HG02884 (cell line): ENCODE data around the gene SLC25A42.

ENCODE experiments used
- ATAC-seq: cut with Tn5 transposase; IDR thresholded peaks from one replicate; pipeline ENCODE4 v1.9.1; 2021; ENCODE audit warnings: mild to moderate bottlenecking, moderate library complexity; ENCODE audit not compliant: unreplicated experiment

SLC25A42 gene

GRCh38 chr19:19050104-19050503 lies 13.7 kb upstream of the SLC25A42 start:
- no peak for ATAC-seq

GRCh38 chr19:19050731-19051130 lies 13.1 kb upstream of the SLC25A42 start:
- no peak for ATAC-seq

DNA sequence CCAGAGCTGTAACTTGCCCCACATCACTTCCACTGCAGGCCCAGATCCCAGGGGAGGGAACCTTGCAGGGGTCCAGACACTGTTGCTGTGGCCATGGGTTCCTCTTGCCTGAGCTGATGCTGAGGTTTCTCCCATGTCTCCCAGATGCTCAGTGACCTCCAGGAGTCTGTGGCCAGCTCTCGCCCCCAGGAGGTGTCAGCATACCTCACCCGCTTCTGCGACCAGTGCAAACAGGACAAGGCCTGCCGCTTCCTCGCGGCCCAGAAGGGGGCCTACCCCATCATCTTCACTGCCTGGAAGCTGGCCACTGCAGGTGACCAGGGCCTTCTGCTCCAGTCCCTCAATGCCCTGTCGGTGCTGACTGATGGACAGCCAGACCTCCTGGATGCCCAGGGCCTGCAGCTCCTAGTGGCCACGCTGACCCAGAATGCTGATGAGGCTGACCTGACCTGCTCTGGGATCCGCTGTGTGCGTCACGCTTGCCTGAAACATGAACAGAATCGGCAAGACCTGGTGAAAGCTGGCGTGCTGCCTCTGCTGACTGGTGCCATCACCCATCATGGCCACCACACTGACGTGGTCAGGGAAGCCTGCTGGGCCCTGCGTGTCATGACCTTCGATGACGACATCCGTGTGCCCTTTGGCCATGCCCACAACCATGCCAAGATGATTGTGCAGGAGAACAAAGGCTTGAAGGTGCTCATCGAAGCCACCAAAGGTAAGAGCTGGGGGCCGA lies 12.1 kb upstream of the SLC25A42 start:
- ATAC-seq, result no peak

DNA sequence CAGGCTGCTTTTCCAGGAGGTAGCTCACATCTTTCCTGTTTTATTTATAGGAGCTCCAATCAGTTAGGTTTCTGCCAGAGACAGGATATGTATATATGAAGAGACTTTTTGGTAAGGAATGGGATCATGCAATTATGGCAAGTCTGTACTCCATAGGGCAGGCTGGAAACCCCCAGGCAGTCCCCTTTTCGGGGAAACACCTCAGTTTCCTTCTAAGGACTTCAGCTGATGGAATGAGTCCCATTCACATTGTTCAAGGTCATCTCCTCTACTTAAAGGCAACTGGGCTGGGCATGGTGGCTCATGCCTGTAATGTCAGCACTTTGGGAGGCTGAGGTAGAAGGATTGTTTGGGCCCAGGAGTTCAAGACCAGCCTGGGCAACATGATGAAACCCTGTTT lies 10.9 kb upstream of the SLC25A42 start:
- ATAC-seq, result no peak

DNA sequence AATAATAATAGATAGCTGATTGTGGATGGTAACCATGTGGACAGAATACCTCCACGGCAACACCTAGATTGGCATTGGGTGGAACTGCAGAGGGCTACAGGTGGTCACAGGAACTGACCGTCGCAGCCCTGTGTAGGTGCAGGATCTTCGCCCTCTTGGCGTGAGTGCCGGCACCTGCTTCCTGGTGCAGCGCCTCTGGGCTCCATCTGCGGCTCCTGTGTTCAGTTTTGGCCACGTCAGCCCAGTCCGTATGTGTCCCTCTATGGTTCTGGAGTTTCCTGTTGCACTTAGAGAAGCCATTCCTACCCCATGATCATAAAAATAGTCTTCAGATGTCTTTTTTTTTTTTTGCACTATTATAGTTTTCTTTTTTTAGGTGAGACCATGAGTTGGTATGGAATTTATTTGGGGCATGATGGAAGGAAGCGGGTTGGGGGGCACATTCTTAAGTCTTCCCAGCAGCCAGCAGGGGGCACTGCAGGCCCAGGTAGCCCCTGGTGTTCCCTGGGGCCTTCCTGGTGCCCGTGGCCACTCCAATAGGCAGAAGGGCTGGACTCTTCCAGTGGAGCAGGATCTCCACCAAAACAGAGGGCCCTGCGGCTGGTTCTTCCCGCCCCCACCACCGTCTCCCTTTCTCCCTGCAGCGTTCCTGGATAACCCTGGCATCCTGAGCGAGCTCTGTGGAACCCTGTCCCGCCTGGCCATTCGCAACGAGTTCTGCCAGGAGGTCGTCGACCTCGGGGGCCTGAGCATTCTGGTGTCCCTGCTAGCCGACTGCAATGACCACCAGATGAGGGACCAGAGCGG lies 10.1 kb upstream of the SLC25A42 start:
- ATAC-seq, result no peak

DNA sequence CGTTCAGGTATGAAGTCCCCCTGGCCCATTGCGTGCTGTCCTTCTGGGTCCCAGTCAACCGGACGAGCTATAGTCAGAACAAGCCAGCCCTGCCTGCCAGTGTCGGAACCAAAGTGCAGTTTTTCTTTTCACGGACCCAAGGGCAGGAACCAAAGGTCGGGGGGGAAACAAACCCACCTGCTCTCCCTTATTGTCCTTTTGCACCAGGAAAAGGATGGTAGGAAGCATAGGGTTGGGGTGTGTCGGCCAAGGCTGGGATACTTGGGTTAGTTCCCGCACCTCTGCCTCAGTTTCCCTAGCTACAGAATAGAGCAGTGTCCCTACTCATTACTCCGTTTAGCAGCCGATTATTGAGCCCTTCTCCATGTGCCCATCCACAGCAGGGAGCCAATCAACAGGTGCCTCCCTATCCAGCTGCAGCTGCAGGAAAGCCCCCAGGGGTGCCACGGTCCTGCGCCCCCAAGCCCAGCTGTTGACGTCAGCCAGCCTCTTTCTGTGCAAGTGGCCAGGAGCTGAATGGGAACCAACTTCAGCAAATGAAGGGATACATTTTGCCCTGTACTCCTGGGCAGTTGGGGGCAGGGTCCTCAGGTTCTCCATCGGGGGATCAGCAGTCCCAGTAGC lies 9.4 kb upstream of the SLC25A42 start:
- ATAC-seq, result no peak

DNA sequence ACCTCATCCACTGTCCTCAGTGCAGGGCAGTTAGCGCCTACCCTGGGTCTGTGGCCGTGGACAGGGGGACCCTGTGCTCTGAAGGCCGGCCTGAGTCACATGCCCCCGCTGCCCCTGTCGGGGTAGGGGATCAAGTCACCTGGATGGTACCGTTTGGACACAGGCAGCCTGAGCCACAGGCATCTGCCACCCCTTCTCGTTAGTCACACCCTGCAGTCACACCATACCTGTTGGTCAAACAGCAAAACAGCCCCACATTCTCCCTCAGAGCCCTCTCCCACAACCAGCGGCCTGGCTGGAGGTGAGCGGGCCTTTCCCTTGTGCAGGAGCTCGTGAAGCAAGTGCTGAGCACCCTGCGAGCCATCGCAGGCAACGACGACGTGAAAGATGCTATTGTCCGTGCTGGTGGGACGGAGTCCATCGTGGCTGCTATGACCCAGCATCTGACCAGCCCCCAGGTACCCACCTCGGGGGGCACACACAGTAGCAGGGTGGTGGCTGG lies 8.8 kb upstream of the SLC25A42 start:
- no peak for ATAC-seq

- no peak for ATAC-seq
Measured at GRCh38 chr19:19055701-19056100, 8.1 kb upstream of the SLC25A42 start.

DNA sequence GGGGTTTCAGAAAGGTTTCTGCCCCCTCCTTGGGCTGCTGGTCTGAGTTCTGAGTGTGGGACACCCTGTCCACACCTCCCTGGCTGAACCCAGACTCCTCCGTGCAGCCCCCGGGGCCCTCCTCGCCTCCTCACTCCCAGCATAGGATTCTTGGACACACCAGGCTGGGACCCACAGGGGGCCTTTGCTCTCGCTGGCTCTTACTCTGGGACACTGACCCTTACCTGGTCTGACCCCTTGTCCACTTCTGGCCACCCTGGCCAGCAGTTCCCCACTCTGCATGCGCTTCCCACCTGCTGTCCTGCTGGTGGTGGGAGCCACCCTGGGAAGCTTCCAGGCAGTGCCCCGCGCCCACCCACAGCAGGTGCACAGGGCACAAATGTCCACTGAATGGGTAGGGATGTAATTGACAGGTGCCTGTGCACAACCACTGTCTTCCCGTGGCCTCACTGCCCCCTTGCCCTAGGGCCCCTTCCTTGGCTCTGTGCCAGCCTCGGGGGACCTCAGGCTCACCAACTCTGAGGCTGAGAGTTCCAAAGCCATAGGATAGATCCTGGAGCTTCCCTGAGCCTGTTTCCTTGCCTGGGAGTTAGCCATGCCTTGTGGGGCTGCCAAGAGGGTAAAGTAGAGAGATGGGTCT lies 7.0 kb upstream of the SLC25A42 start:
- no peak for ATAC-seq

GRCh38 chr19:19057317-19057716 lies 6.5 kb upstream of the SLC25A42 start:
- no peak for ATAC-seq

DNA sequence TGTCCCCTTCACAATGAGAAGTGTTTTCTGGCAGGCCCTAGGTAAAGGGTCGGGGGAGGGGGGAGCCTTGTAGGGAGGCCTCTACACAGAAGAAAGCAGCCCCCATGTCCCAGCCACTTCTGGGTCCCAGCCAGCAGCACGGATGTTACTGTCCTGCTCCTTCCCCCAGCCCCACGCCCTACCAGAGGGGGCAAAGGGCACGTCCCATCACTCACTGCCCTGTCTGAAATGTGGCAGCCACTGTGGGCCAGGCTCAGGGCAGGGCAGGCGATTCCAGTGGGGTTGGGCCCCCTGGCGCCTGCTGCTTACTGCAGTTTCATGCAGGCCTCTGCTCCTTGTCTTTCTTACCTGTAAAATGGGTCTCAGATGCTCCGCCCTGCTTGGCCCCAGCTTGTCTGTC lies 6.1 kb upstream of the SLC25A42 start:
- no peak for ATAC-seq

- ATAC-seq, result no peak
Measured at GRCh38 chr19:19059018-19059836, 4.6 kb upstream of the SLC25A42 start.

DNA sequence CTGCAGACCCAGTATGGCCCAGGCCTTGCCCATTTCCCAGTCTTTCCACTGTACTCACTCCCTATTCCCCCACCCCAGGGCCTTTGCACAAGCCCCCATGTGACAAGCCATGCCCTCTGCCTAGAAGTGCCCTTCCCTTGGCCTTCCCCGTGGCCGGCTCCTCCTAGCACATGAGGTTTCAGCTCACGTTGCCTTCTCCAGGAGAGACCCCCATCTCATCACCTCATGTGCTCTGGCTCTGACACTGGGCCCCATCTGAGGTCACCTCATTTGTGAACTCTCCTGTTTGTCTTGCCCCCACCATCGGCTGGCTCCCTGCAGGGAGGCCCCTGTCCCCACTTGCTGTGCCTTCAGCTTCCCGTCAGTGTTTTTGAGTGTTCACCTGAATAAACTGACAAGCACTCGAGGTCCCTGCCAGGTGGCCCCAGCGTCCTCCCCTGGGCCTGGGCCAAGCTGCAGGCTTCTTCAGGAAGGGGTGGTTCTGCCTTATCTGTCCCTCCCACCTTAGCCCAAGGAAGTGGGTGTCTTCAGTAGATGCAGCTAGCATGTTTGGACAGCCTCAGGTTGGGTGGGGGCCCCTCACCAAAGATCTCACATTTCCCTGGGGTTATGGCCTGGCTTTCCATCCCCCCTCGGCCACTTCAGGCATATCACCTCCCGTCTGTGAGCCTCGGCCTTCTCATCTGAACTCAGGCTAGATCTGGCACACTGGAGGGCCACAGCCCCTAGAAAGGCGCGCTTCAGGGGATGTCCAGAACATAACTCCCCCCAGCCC lies 3.8 kb upstream of the SLC25A42 start:
- no peak for ATAC-seq

DNA sequence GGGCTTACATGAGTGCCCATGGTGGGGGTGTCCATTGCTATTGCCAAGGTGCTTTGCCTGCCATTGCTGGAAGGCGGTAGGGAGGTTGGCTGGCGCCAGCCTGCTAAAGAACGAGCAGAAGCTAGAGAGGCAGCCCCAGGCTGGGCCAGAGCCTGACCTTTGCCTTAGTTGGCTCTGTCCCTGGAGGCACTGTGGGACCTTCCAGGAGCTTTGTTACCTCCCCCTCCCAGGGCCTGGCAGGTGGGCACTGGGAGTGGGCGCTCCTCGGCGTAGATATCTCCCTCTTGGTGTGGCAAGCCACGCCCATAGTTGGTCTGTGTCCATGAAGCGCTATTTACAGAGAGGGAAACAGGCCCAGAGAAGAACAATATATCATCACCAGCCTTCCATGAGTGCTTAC lies 2.3 kb upstream of the SLC25A42 start:
- ATAC-seq, result no peak

DNA sequence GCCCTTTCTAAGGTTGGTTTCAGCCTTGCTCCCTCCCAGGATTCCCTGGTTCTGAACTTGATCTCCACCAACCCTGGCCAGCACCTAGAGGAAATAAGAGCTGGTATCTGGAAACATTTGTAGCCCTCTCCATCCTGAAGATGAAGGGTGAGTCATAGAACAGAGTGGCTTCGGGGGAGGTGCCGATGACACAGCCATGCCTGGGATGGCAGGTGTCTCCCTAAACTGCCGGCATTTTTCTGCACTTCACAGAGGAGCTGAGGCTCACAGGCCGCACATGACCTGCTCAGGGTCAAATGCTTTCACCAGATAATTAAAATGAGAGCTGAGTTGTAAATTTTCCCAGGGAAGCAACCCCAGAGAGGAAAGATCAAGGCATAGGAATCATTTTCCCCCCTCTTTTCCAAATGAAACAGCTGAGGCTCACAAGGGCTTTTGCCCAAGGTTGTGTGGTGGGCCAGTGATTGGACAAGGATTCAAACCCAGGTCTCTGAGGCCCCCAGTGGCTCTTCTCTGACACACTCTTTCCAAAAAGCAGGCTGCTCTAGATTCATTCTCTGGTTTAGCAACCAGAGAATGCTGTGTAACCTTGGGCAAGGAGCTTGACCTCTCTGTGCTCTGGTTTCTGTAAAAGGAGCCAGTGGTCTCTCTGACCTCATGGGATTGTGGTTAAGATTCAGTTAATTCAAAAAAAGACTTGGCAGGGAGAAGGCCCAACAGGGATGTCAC lies 1.2 kb upstream of the SLC25A42 start:
- ATAC-seq, result no peak

- ATAC-seq, result no peak
Measured at GRCh38 chr19:19064098-19064722, 416 bp downstream of the SLC25A42 start.

DNA sequence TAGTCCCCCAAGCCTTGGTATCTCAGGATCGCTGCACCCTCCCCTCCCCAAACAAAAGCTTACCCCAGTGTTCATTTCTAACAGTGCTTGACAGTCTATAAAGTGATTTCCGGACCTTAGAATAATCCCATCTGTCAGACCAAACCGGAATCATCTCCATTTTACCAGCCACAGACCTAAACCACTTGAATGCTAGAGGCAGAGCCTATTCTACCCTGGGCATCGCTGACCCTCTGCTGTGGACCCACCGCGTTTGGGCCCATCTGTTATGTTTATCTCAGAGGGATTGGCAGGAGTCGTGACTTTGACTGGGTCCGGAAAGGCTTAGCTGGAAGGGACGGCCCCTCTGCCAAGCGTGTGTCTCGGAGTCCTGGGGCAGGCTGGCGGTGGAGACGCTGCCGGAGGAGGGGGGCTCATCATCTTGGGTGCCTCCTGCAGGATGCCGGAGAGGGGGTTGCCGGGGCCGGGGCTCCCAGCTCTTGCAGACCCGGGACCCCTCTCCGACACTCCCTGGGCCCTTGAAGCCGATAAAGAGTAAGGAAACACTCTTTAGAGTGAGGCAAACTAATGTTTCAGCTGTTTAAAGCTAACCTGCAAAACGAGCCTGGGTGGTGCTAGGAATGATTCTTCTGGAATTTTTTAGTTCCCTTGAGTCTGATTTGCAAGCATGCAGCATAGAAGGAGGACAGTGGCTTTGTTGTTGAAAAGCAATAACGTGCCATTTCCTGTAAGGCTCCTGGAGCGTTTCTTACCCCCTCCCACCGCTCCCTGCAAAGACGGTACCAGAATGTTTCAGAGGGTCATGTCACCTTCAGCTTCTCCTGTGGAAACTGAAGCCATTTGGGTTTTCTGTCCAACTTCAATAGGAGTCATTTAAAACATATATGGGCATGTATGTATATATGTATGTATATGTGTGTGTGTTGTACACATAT lies 1.3 kb downstream of the SLC25A42 start:
- ATAC-seq, result no peak
